WI38 (cell line): ENCODE results near the gene NOPCHAP1.

ENCODE experiments used
- H3K4me3 ChIP-seq: 2 replicates; pipeline ENCODE4 v1.5.1; 2011; ENCODE audit warnings: low read depth, mild to moderate bottlenecking, control low read depth, low read length
- TF ChIP-seq, protein P1 (sequence below): IDR thresholded peaks from 2 replicates; pipeline ENCODE4 v1.5.1; 2012; ENCODE audit warnings: low read depth, mild to moderate bottlenecking, control low read depth, low read length

The NOPCHAP1 gene

DNA sequence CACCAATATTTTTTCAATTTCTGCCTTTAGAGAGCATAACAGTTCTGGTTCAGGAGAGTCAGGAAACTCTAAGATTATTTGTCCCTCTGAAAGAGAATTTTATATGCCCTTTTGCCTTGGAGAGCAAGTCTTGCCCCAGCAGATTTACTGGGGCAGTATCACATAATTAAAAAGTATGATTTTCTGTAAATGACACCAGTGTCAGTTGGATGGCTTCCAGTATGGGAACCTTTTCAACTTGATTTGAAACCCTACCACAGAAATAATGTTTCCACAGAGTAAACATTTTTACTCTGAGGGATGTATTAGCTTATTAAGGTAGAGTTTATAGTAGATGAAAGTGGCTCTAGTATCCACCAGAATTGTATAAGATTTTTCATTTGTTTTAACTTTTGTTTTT is 15.4 kb downstream of the NOPCHAP1 start:
- TF ChIP-seq, protein P1, sequence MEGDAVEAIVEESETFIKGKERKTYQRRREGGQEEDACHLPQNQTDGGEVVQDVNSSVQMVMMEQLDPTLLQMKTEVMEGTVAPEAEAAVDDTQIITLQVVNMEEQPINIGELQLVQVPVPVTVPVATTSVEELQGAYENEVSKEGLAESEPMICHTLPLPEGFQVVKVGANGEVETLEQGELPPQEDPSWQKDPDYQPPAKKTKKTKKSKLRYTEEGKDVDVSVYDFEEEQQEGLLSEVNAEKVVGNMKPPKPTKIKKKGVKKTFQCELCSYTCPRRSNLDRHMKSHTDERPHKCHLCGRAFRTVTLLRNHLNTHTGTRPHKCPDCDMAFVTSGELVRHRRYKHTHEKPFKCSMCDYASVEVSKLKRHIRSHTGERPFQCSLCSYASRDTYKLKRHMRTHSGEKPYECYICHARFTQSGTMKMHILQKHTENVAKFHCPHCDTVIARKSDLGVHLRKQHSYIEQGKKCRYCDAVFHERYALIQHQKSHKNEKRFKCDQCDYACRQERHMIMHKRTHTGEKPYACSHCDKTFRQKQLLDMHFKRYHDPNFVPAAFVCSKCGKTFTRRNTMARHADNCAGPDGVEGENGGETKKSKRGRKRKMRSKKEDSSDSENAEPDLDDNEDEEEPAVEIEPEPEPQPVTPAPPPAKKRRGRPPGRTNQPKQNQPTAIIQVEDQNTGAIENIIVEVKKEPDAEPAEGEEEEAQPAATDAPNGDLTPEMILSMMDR: no peak
- no peak overlapping the region for H3K4me3 ChIP-seq

GRCh38 chr12:105013892-105014291 is 27.8 kb downstream of the NOPCHAP1 start:
- H3K4me3 ChIP-seq: no peak overlapping the region
- TF ChIP-seq, protein P1: no peak

GRCh38 chr12:105014603-105015002 is 28.5 kb downstream of the NOPCHAP1 start:
- no peak overlapping the region for H3K4me3 ChIP-seq
- TF ChIP-seq, protein P1: no peak

DNA sequence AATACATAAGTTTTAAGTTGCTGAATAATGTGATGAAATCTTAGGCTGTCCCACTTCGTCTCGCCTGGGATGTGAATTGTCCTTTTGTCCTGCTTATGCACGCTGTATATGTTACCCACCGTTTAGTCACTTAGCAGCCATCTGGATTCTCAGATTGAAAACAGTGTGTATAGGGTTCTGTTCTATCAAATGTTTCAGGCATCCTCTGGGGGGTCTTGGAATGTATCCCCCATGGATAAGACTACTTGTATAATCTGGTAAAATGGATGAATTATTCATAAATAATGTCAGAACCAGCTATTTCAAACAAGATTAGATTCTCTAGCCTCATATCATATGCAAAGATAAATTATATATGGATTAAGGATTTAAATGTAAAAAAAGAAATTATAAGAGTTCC is 29.4 kb downstream of the NOPCHAP1 start:
- TF ChIP-seq, protein P1: no peak
- no peak overlapping the region for H3K4me3 ChIP-seq

DNA sequence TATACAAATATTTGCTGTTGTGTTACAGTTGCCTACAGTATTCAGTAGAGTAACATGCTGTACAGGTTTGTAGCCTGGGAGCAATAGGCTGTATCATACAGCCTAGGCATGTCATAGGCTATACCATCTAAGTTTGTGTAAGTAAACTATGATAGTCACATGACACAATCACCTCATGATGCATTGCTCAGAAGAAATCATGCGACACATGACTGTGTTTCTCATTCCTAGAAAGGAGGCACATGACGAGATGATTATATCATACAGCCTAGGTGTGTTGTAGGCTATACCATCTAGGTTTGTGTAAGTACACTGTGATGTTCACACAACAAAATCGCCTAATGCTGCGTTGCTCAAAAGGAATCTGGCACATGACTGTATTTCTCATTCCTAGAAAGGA is 31.9 kb downstream of the NOPCHAP1 start:
- TF ChIP-seq, protein P1: no peak
- H3K4me3 ChIP-seq: no peak overlapping the region

GRCh38 chr12:105018776-105019175 is 32.7 kb downstream of the NOPCHAP1 start:
- H3K4me3 ChIP-seq: no peak overlapping the region
- TF ChIP-seq, protein P1: no peak

GRCh38 chr12:105020241-105020962 is 34.3 kb downstream of the NOPCHAP1 start:
- TF ChIP-seq, protein P1: no peak

More at GRCh38 chr12:105020241-105020962, 34.3 kb downstream of the NOPCHAP1 start:
- no peak overlapping the region for H3K4me3 ChIP-seq
